ENCODE data around the gene VPS13D.

DNA sequence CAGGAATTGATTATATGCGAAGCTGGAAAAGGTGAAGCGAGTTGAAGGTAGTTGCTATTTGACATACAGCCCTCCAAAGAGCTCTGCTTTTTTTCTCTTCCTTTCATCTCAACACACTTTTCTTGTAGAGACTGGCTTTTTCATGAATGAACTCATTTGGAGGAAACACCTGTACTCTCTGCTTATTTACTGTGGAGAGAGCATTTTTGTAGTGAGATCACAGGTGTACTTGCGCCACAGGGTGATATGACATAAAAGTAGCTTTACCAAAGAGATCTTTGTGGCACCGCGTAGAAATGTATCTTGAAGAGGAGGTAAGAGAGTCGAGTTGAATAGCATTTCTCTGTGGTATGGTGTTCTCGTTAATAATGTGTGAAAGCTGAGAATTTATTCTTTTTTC is 187.6 kb downstream of the VPS13D start:
- TF ChIP-seq, protein P1, sequence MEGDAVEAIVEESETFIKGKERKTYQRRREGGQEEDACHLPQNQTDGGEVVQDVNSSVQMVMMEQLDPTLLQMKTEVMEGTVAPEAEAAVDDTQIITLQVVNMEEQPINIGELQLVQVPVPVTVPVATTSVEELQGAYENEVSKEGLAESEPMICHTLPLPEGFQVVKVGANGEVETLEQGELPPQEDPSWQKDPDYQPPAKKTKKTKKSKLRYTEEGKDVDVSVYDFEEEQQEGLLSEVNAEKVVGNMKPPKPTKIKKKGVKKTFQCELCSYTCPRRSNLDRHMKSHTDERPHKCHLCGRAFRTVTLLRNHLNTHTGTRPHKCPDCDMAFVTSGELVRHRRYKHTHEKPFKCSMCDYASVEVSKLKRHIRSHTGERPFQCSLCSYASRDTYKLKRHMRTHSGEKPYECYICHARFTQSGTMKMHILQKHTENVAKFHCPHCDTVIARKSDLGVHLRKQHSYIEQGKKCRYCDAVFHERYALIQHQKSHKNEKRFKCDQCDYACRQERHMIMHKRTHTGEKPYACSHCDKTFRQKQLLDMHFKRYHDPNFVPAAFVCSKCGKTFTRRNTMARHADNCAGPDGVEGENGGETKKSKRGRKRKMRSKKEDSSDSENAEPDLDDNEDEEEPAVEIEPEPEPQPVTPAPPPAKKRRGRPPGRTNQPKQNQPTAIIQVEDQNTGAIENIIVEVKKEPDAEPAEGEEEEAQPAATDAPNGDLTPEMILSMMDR (conservative IDR thresholded peaks at IDR 0.05 in 1 of 2, IDR thresholded peaks at IDR 0.05 in 1 of 2; ENCODE audit: extremely low read depth in 1 of 2, insufficient read depth in 1 of 2, low read depth in 1 of 2, low read length in 2 of 2) = no peak
- no peak for TF ChIP-seq EZH2 (IDR thresholded peaks at IDR 0.05; ENCODE audit: borderline replicate concordance, low read length)

All from mammary epithelial cell (primary cell).